PC-9 (cell line): ENCODE data around the gene PCDH9.

Source experiments
- CTCF ChIP-seq: fragments of 200-600 bp; sonication (generic); conservative IDR thresholded peaks from 2 replicates; pipeline ENCODE4 v1.6.1; 2017; ENCODE audit warnings: mixed run types, antibody characterized with exemption, mild to moderate bottlenecking, moderate library complexity
- EZH2 ChIP-seq: fragments of 200-600 bp; sonication (generic); IDR thresholded peaks from 2 replicates; pipeline ENCODE4 v1.8.0; 2017; ENCODE audit warnings: antibody characterized with exemption, low read depth

DNA sequence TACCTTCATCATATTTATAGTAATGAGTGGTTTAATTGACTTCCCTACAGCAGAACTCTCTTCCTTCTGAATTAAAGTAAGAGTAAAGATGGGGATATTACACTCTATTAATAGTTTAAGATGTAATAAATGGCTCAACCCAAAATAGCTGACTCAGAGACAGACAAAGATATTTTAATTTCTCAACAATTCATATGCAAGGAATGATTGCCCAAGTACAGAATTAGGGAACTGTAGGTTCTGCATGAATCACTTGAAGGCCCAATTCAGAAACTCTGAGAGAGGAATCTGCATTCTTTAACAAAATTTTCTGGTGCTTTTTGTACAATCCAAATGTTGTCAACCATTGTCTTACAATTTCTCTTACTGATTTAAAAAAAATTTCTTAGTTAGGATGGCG is 42.9 kb upstream of the PCDH9 start:
- TF ChIP-seq EZH2: no peak
- no peak for TF ChIP-seq CTCF
